Panc1 (cell line): ENCODE results near the gene GRID1. TPM values are rescaled to one million over a fixed set of nuclear protein-coding genes. Genes with fewer than 3 reads are reported as not detected.

Experiments
- ATAC-seq: fragments of 200-7000 bp; cut with Tn5 transposase; 2 replicates; pipeline ENCODE4 v1.9.1; 2020; ENCODE audit warnings: mild to moderate bottlenecking, moderate library complexity
- BruUV-seq: library from RNA; stranded (reverse); fragments of 400-500 nt; replicated peaks from 2 replicates; lab custom pipeline; 2021; lab: Mats Ljungman, UMichigan
- CTCF ChIA-PET: fragments of 300-600 bp; sonication (Branson Sonifier 250); formaldehyde crosslinking; loops from one replicate; lab custom pipeline; 2022; ENCODE audit warnings: antibody characterized with exemption; lab: Charles Lee
- POLR2A ChIA-PET: fragments of 300-600 bp; sonication (Branson Sonifier 250); formaldehyde crosslinking; loops from one replicate; lab custom pipeline; 2022; ENCODE audit warnings: antibody characterized with exemption; lab: Charles Lee
- DNase-seq: peaks from one replicate; pipeline ENCODE4 v3.0.0-alpha.2; 2010; ENCODE audit warnings: low read depth, low spot score
- H3K27ac ChIP-seq: 2 replicates; pipeline ENCODE4 v1.5.1; 2011; ENCODE audit warnings: mild to moderate bottlenecking, low read length, inconsistent platforms
- H3K27me3 ChIP-seq: fragments of 200-500 bp; sonication (Bioruptor generic); 2 replicates; pipeline ENCODE4 v1.6.0; 2014; ENCODE audit warnings: low read length, inconsistent platforms; ENCODE audit not compliant: control insufficient read depth, insufficient read depth
- H3K36me3 ChIP-seq: fragments of 200-500 bp; sonication (Bioruptor generic); 2 replicates; pipeline ENCODE4 v1.5.1; 2014; ENCODE audit warnings: inconsistent platforms, mild to moderate bottlenecking, low read length, moderate library complexity; ENCODE audit not compliant: control insufficient read depth, insufficient read depth
- H3K4me1 ChIP-seq: 2 replicates; pipeline ENCODE4 v1.5.1; 2011; ENCODE audit warnings: inconsistent platforms, mild to moderate bottlenecking, low read length, moderate library complexity; ENCODE audit not compliant: control insufficient read depth, insufficient read depth
- H3K4me3 ChIP-seq, 2 experiments: 2 replicates each; pipeline ENCODE4 v1.5.1; 2011 to 2012; ENCODE audit warnings: low read depth in 2 of 2, low read length in 2 of 2, mild to moderate bottlenecking in 2 of 2, inconsistent platforms in 1 of 2, moderate library complexity in 1 of 2
- H3K9me3 ChIP-seq: fragments of 200-500 bp; sonication (Bioruptor generic); 2 replicates; pipeline ENCODE4 v1.5.1; 2014; ENCODE audit warnings: low read depth, mild to moderate bottlenecking, inconsistent platforms, low read length, moderate library complexity; ENCODE audit not compliant: control insufficient read depth, insufficient read depth
- CTCF ChIP-seq: fragments of 450-650 bp; IDR thresholded peaks from 2 replicates; pipeline ENCODE4 v1.5.1; 2017; ENCODE audit warnings: mild to moderate bottlenecking
- POLR2AphosphoS5 ChIP-seq: IDR thresholded peaks from 2 replicates; pipeline ENCODE4 v1.6.1; 2012; ENCODE audit warnings: mild to moderate bottlenecking, low read depth, low read length, moderate library complexity
- REST ChIP-seq, 2 experiments: IDR thresholded peaks; 2 replicates each; pipeline ENCODE4 v1.6.1; 2011 to 2012; ENCODE audit warnings: low read depth in 2 of 2, control low read depth in 1 of 2, low read length in 1 of 2, mild to moderate bottlenecking in 1 of 2, moderate library complexity in 1 of 2; ENCODE audit not compliant: insufficient read depth in 1 of 2
- SIN3A ChIP-seq: IDR thresholded peaks from 2 replicates; pipeline ENCODE4 v1.6.1; 2012; ENCODE audit warnings: low read depth, mild to moderate bottlenecking, low read length, moderate library complexity, borderline replicate concordance; ENCODE audit not compliant: insufficient read depth
- TCF7L2 ChIP-seq: IDR thresholded peaks from 2 replicates; pipeline ENCODE4 v1.6.1; 2011; ENCODE audit warnings: mild to moderate bottlenecking, low read depth, low read length, inconsistent platforms
- in situ Hi-C: cut with HindIII; loops from 2 replicates; pipeline ENCODE4 v1.10.0; 2016; ENCODE audit warnings: low sequenced_read_pairs, low pct_unique_long_range_greater_than_20kb
- intact Hi-C: fragments of 100-400 bp; cut with micrococcal nuclease; formaldehyde crosslinking; loops from one replicate; pipeline ENCODE4 v1.10.0; 2022; ENCODE audit not compliant: unreplicated experiment
- total RNA-seq: library from RNA; stranded (reverse); gene quantifications from one replicate; pipeline ENCODE4 v1.2.1, GENCODE V29; 2021; ENCODE audit not compliant: unreplicated experiment

Gene GRID1
- total RNA-seq, 1 experiment from 2014 or later: 2.3 TPM

- intact Hi-C loops: loop anchor here (5.0 kb wide), 1 partner anchor 113 kb away; no protein-coding TSS in a partner anchor
- no peak for ATAC-seq
- Histone ChIP-seq H3K4me1 (peaks cover 5% of the 10 kb centered on the region; the same call in 1 of the 2 replicates), H3K4me3 (no peak overlapping the region), H3K36me3 (no peaks in the 10 kb centered on the region), H3K9me3 (no peaks in the 10 kb centered on the region), H3K27ac (no peak overlapping the region), H3K27me3 (no peaks in the 10 kb centered on the region)
- no TSS peak for BruUV-seq
- POLR2A ChIA-PET: no interaction called here
- DNase-seq: no peak
- CTCF ChIA-PET: no interaction called here
- in situ Hi-C loops: no loop called here
- TF ChIP-seq REST (IDR thresholded peaks at IDR 0.05; ENCODE audit: insufficient read depth in 1 of 2, low read depth in 2 of 2, low read length in 1 of 2) (no peak), SIN3A (no peak), POLR2AphosphoS5 (no peak), TCF7L2 (no peak), CTCF (no peak)
These were observed 102.7 kb downstream of the GRID1 start for GRCh38 chr10:86263907-86264306.

GRCh38 chr10:86263209-86263608 is 103.4 kb downstream of the GRID1 start:
- CTCF ChIA-PET: no interaction called here
- BruUV-seq: no TSS peak
- POLR2A ChIA-PET: no interaction called here
- no peak for TF ChIP-seq POLR2AphosphoS5
- TF ChIP-seq SIN3A: no peak
- TF ChIP-seq CTCF: no peak
- no peak for TF ChIP-seq TCF7L2
- no peak for TF ChIP-seq REST (IDR thresholded peaks at IDR 0.05; ENCODE audit: insufficient read depth in 1 of 2, low read depth in 2 of 2, low read length in 1 of 2)
- no peaks in the 10 kb centered on the region for H3K9me3 ChIP-seq
- no peak for ATAC-seq
- in situ Hi-C loops: no loop called here
- peaks cover 5% of the 10 kb centered on the region; the same call in 1 of the 2 replicates for H3K4me1 ChIP-seq
- intact Hi-C loops: loop anchor here (5.0 kb wide), 1 partner anchor 114 kb away; no protein-coding TSS in a partner anchor
- H3K27me3 ChIP-seq: no peaks in the 10 kb centered on the region
- no peaks in the 10 kb centered on the region for H3K36me3 ChIP-seq
- DNase-seq: no peak
- H3K27ac ChIP-seq: no peak overlapping the region
- H3K4me3 ChIP-seq: no peak overlapping the region
